Caco-2 (cell line): Measurements from ENCODE around the gene LRRK2. TPM values are rescaled to one million over a fixed set of nuclear protein-coding genes. Genes with fewer than 3 reads are reported as not detected.

ENCODE experiments used
- BruUV-seq: library from RNA; stranded (reverse); fragments of 400-500 nt; replicated peaks from 2 replicates; lab custom pipeline; 2021; lab: Mats Ljungman, UMichigan
- CTCF ChIA-PET: fragments of 300-600 bp; sonication (Branson Sonifier 250); formaldehyde crosslinking; loops from one replicate; lab custom pipeline; 2022; ENCODE audit warnings: antibody characterized with exemption; lab: Charles Lee
- POLR2A ChIA-PET: fragments of 300-600 bp; sonication (Branson Sonifier 250); formaldehyde crosslinking; loops from one replicate; lab custom pipeline; 2022; ENCODE audit warnings: antibody characterized with exemption; lab: Charles Lee
- DNase-seq, 2 experiments: peaks; one replicate each; pipeline versions ENCODE4 v3.0.0 to v3.0.0-alpha.2; 2020 to 2022
- H3K27me3 ChIP-seq: replicated peaks from 2 replicates; pipeline ENCODE4 v1.6.0; 2011; ENCODE audit warnings: low read length; ENCODE audit not compliant: control insufficient read depth, insufficient read depth
- H3K36me3 ChIP-seq: 2 replicates; pipeline ENCODE4 v1.5.1; 2011; ENCODE audit warnings: low read length; ENCODE audit not compliant: control insufficient read depth, insufficient read depth
- H3K4me1 ChIP-seq: fragments of 250-450 bp; sonication (Bioruptor Pico); 2 replicates; pipeline ENCODE4 v1.5.1; 2020; ENCODE audit warnings: mild to moderate bottlenecking
- H3K4me3 ChIP-seq: 2 replicates; pipeline ENCODE4 v1.5.1; 2011; ENCODE audit warnings: low read depth, mild to moderate bottlenecking, control low read depth, low read length
- H3K9me3 ChIP-seq: fragments of 250-450 bp; sonication (Bioruptor Pico); 2 replicates; pipeline ENCODE4 v1.5.1; 2020; ENCODE audit warnings: mild to moderate bottlenecking, moderate library complexity
- H3K27ac Mint-ChIP-seq: one replicate; pipeline ENCODE4 v1.8.0; 2022; ENCODE audit warnings: mixed read lengths; ENCODE audit not compliant: unreplicated experiment
- H3K27me3 Mint-ChIP-seq: one replicate; pipeline ENCODE4 v1.8.0; 2022; ENCODE audit warnings: mixed read lengths; ENCODE audit not compliant: insufficient read depth, unreplicated experiment
- H3K36me3 Mint-ChIP-seq: one replicate; pipeline ENCODE4 v1.8.0; 2022; ENCODE audit warnings: mild to moderate bottlenecking, mixed read lengths; ENCODE audit not compliant: insufficient read depth, unreplicated experiment
- H3K4me1 Mint-ChIP-seq: one replicate; pipeline ENCODE4 v1.8.0; 2022; ENCODE audit warnings: low read depth, mixed read lengths; ENCODE audit not compliant: unreplicated experiment
- H3K4me3 Mint-ChIP-seq: one replicate; pipeline ENCODE4 v1.8.0; 2022; ENCODE audit warnings: mild to moderate bottlenecking, moderate library complexity, mixed read lengths; ENCODE audit not compliant: unreplicated experiment
- H3K9me3 Mint-ChIP-seq: one replicate; pipeline ENCODE4 v1.8.0; 2022; ENCODE audit warnings: mixed read lengths; ENCODE audit not compliant: unreplicated experiment
- intact Hi-C: fragments of 100-400 bp; cut with micrococcal nuclease; formaldehyde crosslinking; loops from one replicate; pipeline ENCODE4 v1.10.0; 2022; ENCODE audit not compliant: unreplicated experiment
- total RNA-seq: library from RNA; stranded (reverse); gene quantifications from 2 replicates; pipeline ENCODE4 v1.2.3, GENCODE V29; 2022
- TF ChIP-seq, protein P1 (sequence below), 2 experiments: fragments of 200-600 bp in 1 of 2; IDR thresholded peaks; 1 replicate in 1 of 2; 2 replicates in 1 of 2; pipeline versions ENCODE4 v1.5.1 to v1.8.0; 2011 to 2022; ENCODE audit warnings: antibody characterized with exemption in 1 of 2, control low read depth in 1 of 2, inconsistent platforms in 1 of 2, low read depth in 1 of 2, low read length in 1 of 2, mild to moderate bottlenecking in 1 of 2, moderate library complexity in 1 of 2; ENCODE audit not compliant: insufficient read depth in 1 of 2, severe bottlenecking in 1 of 2, unreplicated experiment in 1 of 2

The LRRK2 gene
- total RNA-seq, 1 experiment from 2014 or later = 0.11 TPM

DNA sequence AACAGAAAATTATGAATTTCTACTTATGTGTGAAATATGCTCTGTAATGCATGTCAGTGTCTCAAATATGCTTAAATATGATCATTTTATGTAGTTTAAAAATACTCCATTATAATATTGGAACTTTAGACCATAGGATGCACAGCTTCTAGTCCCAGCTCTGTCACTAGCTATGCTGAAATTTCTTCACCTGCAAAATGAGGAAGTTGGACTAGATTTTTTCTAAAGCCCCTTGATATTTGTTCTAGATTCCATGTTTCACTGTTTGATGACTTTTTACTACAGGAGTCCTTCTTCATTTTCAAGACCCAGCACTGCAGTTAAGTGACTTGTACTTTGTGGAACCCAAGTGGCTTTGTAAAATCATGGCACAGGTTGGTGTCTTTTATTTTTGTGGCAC lies 90.1 kb downstream of the LRRK2 start:
- H3K27me3 ChIP-seq = no peaks in the 10 kb centered on the region
- intact Hi-C loops = no loop called here
- BruUV-seq = no TSS peak
- H3K4me1 ChIP-seq = no peaks in the 10 kb centered on the region
- no peak overlapping the region for H3K4me3 ChIP-seq
- Mint-ChIP-seq H3K36me3 (no peaks in the 10 kb centered on the region), H3K4me3 (no peak overlapping the region), H3K27ac (no peak overlapping the region), H3K27me3 (peaks cover 2% of the 10 kb centered on the region), H3K4me1 (no peaks in the 10 kb centered on the region), H3K9me3 (no peaks in the 10 kb centered on the region)
- POLR2A ChIA-PET = no interaction called here
- CTCF ChIA-PET = interaction anchor here (1.2 kb wide), 1 partner anchor 304 kb away, joined by 3 read pairs; no protein-coding TSS in a partner anchor
- H3K36me3 ChIP-seq = no peaks in the 10 kb centered on the region
- DNase-seq = no peak
- TF ChIP-seq, protein P1, sequence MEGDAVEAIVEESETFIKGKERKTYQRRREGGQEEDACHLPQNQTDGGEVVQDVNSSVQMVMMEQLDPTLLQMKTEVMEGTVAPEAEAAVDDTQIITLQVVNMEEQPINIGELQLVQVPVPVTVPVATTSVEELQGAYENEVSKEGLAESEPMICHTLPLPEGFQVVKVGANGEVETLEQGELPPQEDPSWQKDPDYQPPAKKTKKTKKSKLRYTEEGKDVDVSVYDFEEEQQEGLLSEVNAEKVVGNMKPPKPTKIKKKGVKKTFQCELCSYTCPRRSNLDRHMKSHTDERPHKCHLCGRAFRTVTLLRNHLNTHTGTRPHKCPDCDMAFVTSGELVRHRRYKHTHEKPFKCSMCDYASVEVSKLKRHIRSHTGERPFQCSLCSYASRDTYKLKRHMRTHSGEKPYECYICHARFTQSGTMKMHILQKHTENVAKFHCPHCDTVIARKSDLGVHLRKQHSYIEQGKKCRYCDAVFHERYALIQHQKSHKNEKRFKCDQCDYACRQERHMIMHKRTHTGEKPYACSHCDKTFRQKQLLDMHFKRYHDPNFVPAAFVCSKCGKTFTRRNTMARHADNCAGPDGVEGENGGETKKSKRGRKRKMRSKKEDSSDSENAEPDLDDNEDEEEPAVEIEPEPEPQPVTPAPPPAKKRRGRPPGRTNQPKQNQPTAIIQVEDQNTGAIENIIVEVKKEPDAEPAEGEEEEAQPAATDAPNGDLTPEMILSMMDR (IDR thresholded peaks at IDR 0.05; ENCODE audit: insufficient read depth in 1 of 2, low read depth in 1 of 2, low read length in 1 of 2, severe bottlenecking in 1 of 2, unreplicated experiment in 1 of 2) = no peak
- H3K9me3 ChIP-seq = no peaks in the 10 kb centered on the region

- Mint-ChIP-seq H3K36me3 (no peaks in the 10 kb centered on the region), H3K27me3 (peaks cover 2% of the 10 kb centered on the region), H3K9me3 (no peaks in the 10 kb centered on the region), H3K4me3 (no peak overlapping the region), H3K4me1 (no peaks in the 10 kb centered on the region), H3K27ac (no peak overlapping the region)
- DNase-seq = no peak
- ChIA-PET POLR2A (no interaction called here), CTCF (no interaction called here)
- Histone ChIP-seq H3K9me3 (no peaks in the 10 kb centered on the region), H3K36me3 (no peaks in the 10 kb centered on the region), H3K4me3 (no peak overlapping the region), H3K27me3 (no peaks in the 10 kb centered on the region), H3K4me1 (no peaks in the 10 kb centered on the region)
- TF ChIP-seq, protein P1 (IDR thresholded peaks at IDR 0.05; ENCODE audit: insufficient read depth in 1 of 2, low read depth in 1 of 2, low read length in 1 of 2, severe bottlenecking in 1 of 2, unreplicated experiment in 1 of 2) = no peak
- intact Hi-C loops = no loop called here
- BruUV-seq = no TSS peak
Measured at GRCh38 chr12:40315375-40315774, 90.6 kb downstream of the LRRK2 start.

DNA sequence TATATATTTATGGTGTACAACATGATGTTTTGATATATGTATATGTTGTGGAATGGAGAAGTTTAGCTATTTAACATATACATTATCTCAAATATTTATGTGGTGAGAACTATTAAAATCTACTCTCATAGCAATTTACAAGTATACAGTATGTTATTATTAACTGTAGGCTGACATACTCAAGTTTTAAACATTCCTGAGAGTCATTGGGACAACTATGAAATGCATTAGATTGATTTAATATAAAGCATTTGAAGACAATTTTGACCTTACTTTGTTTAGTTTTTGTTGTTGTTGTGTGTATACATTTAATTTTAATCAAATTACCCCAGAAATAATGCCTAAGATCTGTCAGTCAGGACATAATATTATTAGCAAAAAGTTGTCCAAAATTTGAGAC lies 99.5 kb downstream of the LRRK2 start:
- Histone ChIP-seq H3K27me3 (no peaks in the 10 kb centered on the region), H3K4me3 (no peak overlapping the region), H3K4me1 (peaks cover 6% of the 10 kb centered on the region), H3K9me3 (no peaks in the 10 kb centered on the region), H3K36me3 (no peaks in the 10 kb centered on the region)
- no peak overlapping the region for H3K27ac Mint-ChIP-seq
- intact Hi-C loops = no loop called here
- ChIA-PET POLR2A (no interaction called here), CTCF (no interaction called here)
- no peaks in the 10 kb centered on the region for H3K36me3 Mint-ChIP-seq
- TF ChIP-seq, protein P1 (IDR thresholded peaks at IDR 0.05; ENCODE audit: insufficient read depth in 1 of 2, low read depth in 1 of 2, low read length in 1 of 2, severe bottlenecking in 1 of 2, unreplicated experiment in 1 of 2) = no peak
- H3K9me3 Mint-ChIP-seq = no peaks in the 10 kb centered on the region
- DNase-seq = no peak
- H3K27me3 Mint-ChIP-seq = peaks cover 3% of the 10 kb centered on the region
- H3K4me1 Mint-ChIP-seq = no peaks in the 10 kb centered on the region
- no TSS peak for BruUV-seq
- H3K4me3 Mint-ChIP-seq = no peak overlapping the region
